HepG2 (cell line): ENCODE results near the gene THAP10. TPM values are rescaled to one million over a fixed set of nuclear protein-coding genes. Genes with fewer than 3 reads are reported as not detected.

Experiments used
- AHDC1 ChIP-seq: sonication (generic); formaldehyde crosslinking; IDR thresholded peaks from 2 replicates; pipeline ENCODE4 v1.5.1; 2020; ENCODE audit warnings: mild to moderate bottlenecking, missing genetic modification reagents, borderline replicate concordance
- ATF2 ChIP-seq: sonication (generic); formaldehyde crosslinking; IDR thresholded peaks from 2 replicates; pipeline ENCODE4 v1.4.0; 2020; ENCODE audit warnings: missing genetic modification reagents
- IKZF5 ChIP-seq: IDR thresholded peaks from 2 replicates; pipeline ENCODE4 v1.6.1; 2018; ENCODE audit warnings: missing genetic modification reagents, mild to moderate bottlenecking, missing compliant biosample characterization
- RERE ChIP-seq: IDR thresholded peaks from 2 replicates; pipeline ENCODE4 v1.6.1; 2016; ENCODE audit warnings: low read depth, missing genetic modification reagents, missing compliant biosample characterization
- SIX4 ChIP-seq: sonication (generic); formaldehyde crosslinking; IDR thresholded peaks from 2 replicates; pipeline ENCODE4 v1.4.0; 2020; ENCODE audit warnings: missing genetic modification reagents
- ZBTB7A ChIP-seq: sonication (generic); formaldehyde crosslinking; IDR thresholded peaks from 2 replicates; pipeline ENCODE4 v1.8.0; 2022; ENCODE audit warnings: mild to moderate bottlenecking, missing genetic modification reagents
- ZNF235 ChIP-seq: sonication (generic); formaldehyde crosslinking; IDR thresholded peaks from 2 replicates; pipeline ENCODE4 v1.8.1; 2023; ENCODE audit warnings: mild to moderate bottlenecking, missing genetic modification reagents, borderline replicate concordance
- ZNF768 ChIP-seq: sonication (generic); formaldehyde crosslinking; IDR thresholded peaks from 2 replicates; pipeline ENCODE4 v1.4.0; 2020; ENCODE audit warnings: missing genetic modification reagents
- ZSCAN20 ChIP-seq: sonication (generic); formaldehyde crosslinking; IDR thresholded peaks from 2 replicates; pipeline ENCODE4 v1.4.0; 2020; ENCODE audit warnings: missing genetic modification reagents, mild to moderate bottlenecking, borderline replicate concordance
- polyA plus RNA-seq, 8 experiments: library from polyadenylated mRNA; depleted of rRNA in 3 of 8; stranded (reverse) in 7 of 8; unstranded in 1 of 8; fragments of >200 nt; fragmentation: Illumina TruSeq in 4 of 8; extraction: Trizol in 4 of 8; gene quantifications; 2 replicates each; pipeline versions ENCODE4 v1.2.1 to v1.2.3, GENCODE V29; 2011 to 2016; ENCODE audit warnings: low read depth in 4 of 8, missing spikeins in 1 of 8, mixed read lengths in 1 of 8; ENCODE audit not compliant: insufficient read depth in 1 of 8
- total RNA-seq, 5 experiments: library from RNA; depleted of rRNA; stranded (reverse); fragments of >200 nt; fragmentation: Illumina TruSeq; extraction: Trizol; gene quantifications; 2 replicates each; pipeline ENCODE4 v1.2.3, GENCODE V29; 2016; ENCODE audit warnings: low read depth in 1 of 5

Gene THAP10
- total and polyA plus RNA-seq, 2 of the 13 experiments (the other 11 are each of a cell fraction or from before 2014, with no cell fraction given), result 0.64 to 0.69 TPM

GRCh38 chr15:70833861-70834765, 58.1 kb downstream of the THAP10 start (continued):
- TF ChIP-seq SIX4 (CRISPR knock-in tag), result peak; percentile 77
- no peak for TF ChIP-seq ATF2 (CRISPR knock-in tag)
- TF ChIP-seq ZBTB7A (CRISPR knock-in tag), result no peak
- TF ChIP-seq ZNF235 (CRISPR knock-in tag), result no peak
- TF ChIP-seq ZSCAN20 (CRISPR knock-in tag), result no peak
- peak; percentile 20; the same call in 1 of the 2 replicates for TF ChIP-seq IKZF5 (CRISPR knock-in tag)
- TF ChIP-seq RERE, result no peak
- TF ChIP-seq ZNF768 (CRISPR knock-in tag), result no peak
- peak; percentile 36; the same call in 1 of the 2 replicates for TF ChIP-seq AHDC1 (CRISPR knock-in tag)
